Right lobe of liver (tissue), 6 donors: ENCODE data around the gene F12. TPM values are rescaled to one million over a fixed set of nuclear protein-coding genes. Genes with fewer than 3 reads are reported as not detected.

Experiments
- ATAC-seq, 4 donors: fragments of 200-7000 bp; cut with Tn5 transposase; one replicate each; pipeline ENCODE4 v1.9.1; 2020; ENCODE audit warnings: mild to moderate bottlenecking in 4 of 4, moderate library complexity in 4 of 4
- DNase-seq, 3 donors: peaks; one replicate each; pipeline ENCODE4 v3.0.0-alpha.2; 2020
- H3K27ac ChIP-seq, 3 donors: fragments of 200-600 bp; one replicate each; pipeline ENCODE4 v1.8.0; 2022
- H3K27me3 ChIP-seq, 2 donors: fragments of 200-600 bp; one replicate each; pipeline ENCODE4 v1.8.0; 2022
- H3K36me3 ChIP-seq, 4 donors: fragments of 200-600 bp; sonication (generic) in 1 of 4; one replicate each; pipeline versions ENCODE4 v1.5.1 to v1.8.0; 2017 to 2022; ENCODE audit warnings: control low read depth in 1 of 4
- H3K4me1 ChIP-seq, 4 donors: fragments of 200-600 bp; sonication (generic) in 1 of 4; one replicate each; pipeline versions ENCODE4 v1.5.1 to v1.8.0; 2017 to 2022; ENCODE audit warnings: control low read depth in 1 of 4
- H3K4me3 ChIP-seq, 3 donors: fragments of 200-600 bp; one replicate each; pipeline ENCODE4 v1.8.0; 2022
- H3K9me3 ChIP-seq, 4 donors: fragments of 200-600 bp; sonication (generic) in 1 of 4; one replicate each; pipeline versions ENCODE4 v1.5.1 to v1.8.0; 2017 to 2022; ENCODE audit warnings: control low read depth in 1 of 4
- CTCF ChIP-seq, 4 donors: fragments of 200-600 bp in 3 of 4; fragments of 450-650 bp in 1 of 4; IDR thresholded peaks; one replicate each; pipeline versions ENCODE4 v1.5.1 to v1.8.0; 2016 to 2022; ENCODE audit warnings: antibody characterized with exemption in 4 of 4, mild to moderate bottlenecking in 2 of 4
- POLR2A ChIP-seq: fragments of 450-650 bp; IDR thresholded peaks from one replicate; pipeline ENCODE4 v1.6.1; 2017; ENCODE audit warnings: antibody characterized with exemption, mild to moderate bottlenecking
- WGBS: methylation state at CpG from one replicate; pipeline ENCODE4 v1.1.6; 2018; ENCODE audit warnings: low coverage, low lambda C conversion rate; ENCODE audit not compliant: insufficient coverage; ENCODE audit errors: missing lambda C conversion rate; 5-methylcytosine and 5-hydroxymethylcytosine counted together
- intact Hi-C, 2 donors: fragments of 100-400 bp; cut with DNase I; formaldehyde crosslinking; loops; one replicate each; pipeline versions ENCODE4 v1.11.2 to v1.14.1; 2022
- total RNA-seq, 6 experiments: library from RNA; depleted of rRNA in 2 of 6; stranded (reverse); fragments of >200 nt in 2 of 6; fragmentation: NEBNext Ultra II Directional in 3 of 6; extraction: Animal tissue kit (Norgen Biotek cat#: 25700) in 3 of 6; gene quantifications; one replicate each; pipeline versions ENCODE4 v1.1.0 to v1.2.4, GENCODE V29; 2016 to 2023
- donor health status: DM: no; HTN: yes; CAD: no.
- donor health status: DM: no; HTN: no; CAD: no.
- donor health status: DM: no; HTN: no; CAD: no.
- donor health status: DM: no; HTN: yes; CAD: no.
- donor health status: DM: no; HTN: yes; CAD: no.

Gene F12
- total RNA-seq, 6 experiments from 2014 or later, result 236 to 518 (median 365) TPM

- Histone ChIP-seq H3K4me1 (peaks cover 0 to 18% (median 0%) of the 10 kb centered on the region in 4 donors), H3K36me3 (peaks cover 0 to 22% (median 0%) of the 10 kb centered on the region in 4 donors), H3K27me3 (no peaks in the 10 kb centered on the region), H3K9me3 (no peaks in the 10 kb centered on the region), H3K27ac (peak overlapping the region in 2 of 3 donors; percentile 28 to 74), H3K4me3 (no peak overlapping the region)
- DNase-seq (peak; percentile 72 to 86 (median 73)), ATAC-seq (peak in 2 of 4 donors; percentile 2 to 3)
- WGBS, result 60% methylated on average over 2 of the region's 6 CpGs
- intact Hi-C loops, result no loop called here
- TF ChIP-seq CTCF (IDR thresholded peaks at IDR 0.05), result no peak
- no peak for TF ChIP-seq POLR2A
Observed at GRCh38 chr5:177429248-177430040, 20.1 kb upstream of the F12 start.

- WGBS, result 70% methylated on average over 10 of the region's 10 CpGs
- no peak for TF ChIP-seq CTCF (IDR thresholded peaks at IDR 0.05)
- TF ChIP-seq POLR2A, result no peak
- Histone ChIP-seq H3K9me3 (no peaks in the 10 kb centered on the region), H3K27me3 (no peaks in the 10 kb centered on the region), H3K4me3 (no peak overlapping the region), H3K27ac (peak overlapping the region in 2 of 3 donors; percentile 73 to 74), H3K36me3 (peaks cover 0 to 16% (median 0%) of the 10 kb centered on the region in 4 donors), H3K4me1 (peaks cover 0 to 18% (median 0%) of the 10 kb centered on the region in 4 donors)
- ATAC-seq (no peak), DNase-seq (peak in 1 of 3 donors; percentile 48)
- intact Hi-C loops, result no loop called here
Observed at GRCh38 chr5:177428574-177429217, 19.3 kb upstream of the F12 start.

- WGBS, result 50% methylated on average over 1 of the region's 11 CpGs
- no peaks in the 10 kb centered on the region for H3K27me3 ChIP-seq
- peak overlapping the region in 1 of 3 donors; percentile 70 for H3K4me3 ChIP-seq
- DNase-seq (peak in 1 of 3 donors; percentile 58), ATAC-seq (no peak)
- H3K9me3 ChIP-seq, result no peaks in the 10 kb centered on the region
- H3K36me3 ChIP-seq, result peaks cover 0 to 9% (median 0%) of the 10 kb centered on the region in 4 donors
- intact Hi-C loops, result no loop called here
- H3K4me1 ChIP-seq, result peaks cover 0 to 18% (median 0%) of the 10 kb centered on the region in 4 donors
- TF ChIP-seq POLR2A (no peak), CTCF (IDR thresholded peaks at IDR 0.05) (no peak)
- peak overlapping the region in 2 of 3 donors; percentile 73 to 74 for H3K27ac ChIP-seq
Observed at GRCh38 chr5:177427919-177428573, 18.7 kb upstream of the F12 start.

GRCh38 chr5:177427211-177427822 is 18.0 kb upstream of the F12 start:
- intact Hi-C loops, result no loop called here
- Histone ChIP-seq H3K27me3 (no peaks in the 10 kb centered on the region), H3K4me3 (peak overlapping the region; percentile 70 to 83 (median 80)), H3K27ac (peak overlapping the region; percentile 67 to 74 (median 73)), H3K4me1 (peaks cover 0 to 18% (median 0%) of the 10 kb centered on the region in 4 donors), H3K9me3 (no peaks in the 10 kb centered on the region), H3K36me3 (peaks cover 0 to 2% (median 0%) of the 10 kb centered on the region in 4 donors)
- TF ChIP-seq CTCF (IDR thresholded peaks at IDR 0.05), result no peak
- no peak for TF ChIP-seq POLR2A
- WGBS, result 0% methylated on average over 2 of the region's 11 CpGs
- DNase-seq, result peak in 1 of 3 donors; percentile 50
- ATAC-seq, result no peak
